CD4-positive, alpha-beta T cell treated with Interleukin-10 for 1 hour (primary cell): ENCODE data around the gene ACTN4.

Experiments
- DNase-seq: peaks from one replicate; pipeline ENCODE4 v3.0.0-alpha.2; 2020

The ACTN4 gene

DNA sequence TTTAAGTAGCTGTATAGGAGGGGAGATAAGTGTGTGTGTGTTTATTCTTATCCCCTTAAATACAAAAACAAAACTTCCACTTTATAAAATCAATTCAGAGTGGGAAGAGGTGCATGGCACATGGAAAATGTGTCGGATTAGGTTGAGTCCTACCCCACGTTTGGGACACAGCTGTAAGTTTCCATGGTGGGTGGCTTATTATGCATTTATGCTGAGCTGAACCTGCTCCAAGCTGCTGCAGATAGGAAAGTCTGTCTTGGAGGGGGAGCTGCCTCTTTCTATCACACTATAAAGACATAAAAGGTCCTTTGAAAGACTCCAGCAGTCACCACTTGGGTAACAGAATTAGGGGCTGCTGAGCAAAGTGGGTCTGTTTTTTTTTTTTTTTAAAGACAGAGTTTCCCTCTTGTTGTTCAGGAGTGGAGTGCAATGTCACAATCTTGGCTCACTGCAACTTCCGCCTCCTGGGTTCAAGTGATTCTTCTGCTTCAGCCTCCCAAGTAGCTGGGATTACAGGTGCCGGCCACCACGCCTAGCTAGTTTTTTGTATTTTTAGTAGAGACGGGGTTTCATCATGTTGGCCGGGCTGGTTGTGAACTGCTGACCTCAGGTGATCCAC lies 15.2 kb downstream of the ACTN4 start:
- DNase-seq, result no peak

DNA sequence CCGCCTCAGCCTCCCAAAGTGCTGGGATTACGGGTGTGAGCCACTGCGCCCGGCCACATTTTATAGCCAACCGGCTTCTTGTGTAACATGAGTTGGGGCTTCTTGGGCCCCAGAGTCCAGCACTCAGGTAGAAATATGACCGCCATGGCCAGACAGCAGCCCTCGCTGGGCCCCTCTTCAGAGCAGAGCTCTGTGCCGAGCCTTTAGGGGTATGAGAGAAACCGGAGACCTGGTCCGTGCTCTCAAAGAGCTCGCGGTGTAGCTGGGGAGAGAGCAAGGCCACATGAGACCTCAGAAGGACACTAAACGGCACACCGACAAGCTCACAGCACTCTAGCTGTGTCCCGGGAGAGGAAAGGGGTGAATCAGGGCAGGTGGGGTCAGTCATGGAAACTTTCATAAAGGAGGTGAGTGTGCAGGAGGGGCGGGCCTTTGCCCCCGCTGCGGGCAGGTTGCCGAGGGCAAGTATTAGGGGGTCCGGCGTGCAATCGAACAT lies 15.8 kb downstream of the ACTN4 start:
- no peak for DNase-seq

DNA sequence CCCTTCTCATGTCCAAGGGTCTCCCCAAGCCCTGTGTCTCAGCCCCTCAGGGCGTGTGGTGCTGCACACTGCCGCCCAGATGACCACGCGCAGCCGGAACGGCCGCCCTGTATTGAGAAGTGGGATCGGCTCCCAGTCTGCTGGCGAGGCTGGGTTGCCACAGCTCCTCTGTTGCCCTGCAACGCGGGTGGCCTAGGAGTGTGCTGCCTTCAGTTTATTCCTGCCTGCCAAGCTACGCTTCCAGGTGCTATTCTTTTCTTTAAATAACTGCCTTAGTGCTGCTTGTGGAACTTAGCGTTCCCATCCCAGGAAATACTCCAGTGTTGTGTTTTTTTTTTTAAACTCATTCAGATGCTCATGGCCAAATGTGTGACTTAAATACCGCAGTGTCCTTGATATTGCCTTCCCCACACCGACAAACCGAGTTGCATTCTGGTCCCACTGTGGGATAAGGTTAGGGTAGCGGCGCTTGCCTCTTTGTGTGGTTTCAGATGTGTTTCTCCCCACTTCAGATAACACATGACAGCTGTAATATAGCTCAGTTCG lies 16.6 kb downstream of the ACTN4 start:
- peak; percentile 45 for DNase-seq

DNA sequence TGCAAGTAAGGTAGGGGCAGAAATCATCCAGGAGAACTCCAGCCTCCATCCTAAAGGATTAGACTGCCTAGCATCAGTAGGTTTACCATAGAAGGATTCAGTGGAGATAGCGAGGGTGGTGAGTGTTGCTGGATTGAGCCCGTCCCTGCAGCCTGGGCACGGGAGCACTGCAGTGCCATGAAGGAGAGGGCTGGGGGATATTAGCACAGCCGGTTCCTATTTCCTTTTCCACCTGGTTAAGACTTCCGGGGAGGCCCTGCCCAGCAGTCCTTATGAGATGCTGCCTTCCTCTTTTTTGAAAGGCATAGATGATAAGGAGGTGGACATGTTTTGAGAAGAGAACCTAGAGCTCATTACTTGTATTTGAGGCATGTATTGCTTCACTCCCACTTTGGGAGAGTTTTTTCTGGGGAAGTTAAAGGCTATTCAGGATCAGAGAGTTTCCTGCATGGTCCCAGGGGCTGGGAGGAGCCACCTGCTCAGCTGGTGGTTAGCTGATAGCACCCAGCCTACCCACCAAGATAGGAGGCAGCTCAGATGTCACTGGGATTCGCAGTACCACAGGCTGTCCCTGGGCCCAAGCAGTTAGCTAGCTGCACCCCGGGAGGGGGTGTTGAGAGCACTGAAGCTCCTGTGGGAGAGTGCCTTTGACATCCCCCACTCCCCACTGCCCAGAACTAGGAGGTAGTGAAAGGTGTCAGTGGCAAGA lies 17.2 kb downstream of the ACTN4 start:
- no peak for DNase-seq

DNA sequence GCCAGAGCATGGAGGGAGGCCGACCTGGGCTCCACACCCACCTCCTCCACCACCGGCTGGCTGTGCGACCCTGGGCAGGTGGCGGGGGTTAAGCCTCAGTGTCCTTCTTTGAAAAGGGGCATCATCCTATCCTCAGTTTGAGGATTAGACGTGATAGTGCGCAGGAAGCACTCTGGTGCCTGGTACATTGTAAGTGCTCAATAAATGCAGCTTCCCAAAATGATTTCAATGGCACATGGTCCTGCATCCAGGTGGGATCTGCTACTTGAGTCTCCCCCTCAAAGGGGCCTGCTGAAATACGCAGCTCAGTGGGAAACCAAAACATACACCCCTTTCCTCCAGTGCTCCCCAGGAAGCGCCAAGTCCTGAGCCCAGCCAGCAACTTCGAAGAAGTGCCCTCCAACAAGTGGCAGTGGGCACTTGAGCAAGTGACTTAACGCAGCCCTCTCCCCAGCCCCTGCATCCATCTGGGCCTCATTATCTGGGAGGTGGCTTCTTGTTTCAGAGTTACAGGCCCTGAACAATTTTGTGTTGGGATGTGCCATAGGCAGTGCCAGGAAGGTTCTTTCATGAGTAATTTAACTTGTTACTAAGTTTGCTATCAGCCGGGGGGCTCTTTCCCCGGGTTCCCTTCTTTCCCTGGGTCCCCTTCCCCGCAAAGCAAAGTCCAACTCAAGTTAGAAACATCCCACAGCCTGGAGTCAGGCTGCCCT lies 17.9 kb downstream of the ACTN4 start:
- DNase-seq, result no peak

DNA sequence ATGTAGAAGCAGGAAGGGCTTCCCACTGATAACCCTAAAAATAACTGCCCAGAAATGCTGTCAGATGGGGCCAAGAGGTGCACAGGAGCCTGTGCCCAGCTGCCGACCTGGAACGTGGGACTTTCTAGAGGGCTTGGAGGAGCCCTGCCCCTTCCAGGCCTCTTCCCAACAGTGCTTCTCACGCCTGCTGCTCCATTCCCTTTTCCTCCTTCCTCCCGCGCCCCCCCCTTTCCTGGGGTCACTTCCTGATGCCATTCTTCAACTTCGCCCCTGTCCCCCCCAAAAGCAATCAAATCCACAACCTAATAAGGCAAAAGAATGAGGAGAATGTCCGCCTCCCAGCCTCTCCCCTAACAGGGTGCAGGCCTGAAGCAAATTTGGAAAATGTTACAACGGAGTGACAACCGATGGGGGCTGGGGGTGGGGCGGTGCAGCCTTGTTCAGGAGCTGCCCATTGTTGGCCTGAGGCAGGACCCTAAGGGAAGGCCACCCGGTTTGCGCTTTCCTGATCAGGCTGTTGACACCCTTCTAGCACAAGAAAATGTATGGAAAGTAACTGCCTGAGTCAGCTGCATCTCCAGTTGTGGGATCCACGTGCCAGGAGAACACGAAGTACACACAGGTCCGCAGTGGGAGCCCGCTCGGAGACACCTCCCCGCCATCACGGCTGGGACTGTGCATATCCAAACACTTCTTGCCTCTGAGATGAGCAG lies 18.7 kb downstream of the ACTN4 start:
- no peak for DNase-seq

DNA sequence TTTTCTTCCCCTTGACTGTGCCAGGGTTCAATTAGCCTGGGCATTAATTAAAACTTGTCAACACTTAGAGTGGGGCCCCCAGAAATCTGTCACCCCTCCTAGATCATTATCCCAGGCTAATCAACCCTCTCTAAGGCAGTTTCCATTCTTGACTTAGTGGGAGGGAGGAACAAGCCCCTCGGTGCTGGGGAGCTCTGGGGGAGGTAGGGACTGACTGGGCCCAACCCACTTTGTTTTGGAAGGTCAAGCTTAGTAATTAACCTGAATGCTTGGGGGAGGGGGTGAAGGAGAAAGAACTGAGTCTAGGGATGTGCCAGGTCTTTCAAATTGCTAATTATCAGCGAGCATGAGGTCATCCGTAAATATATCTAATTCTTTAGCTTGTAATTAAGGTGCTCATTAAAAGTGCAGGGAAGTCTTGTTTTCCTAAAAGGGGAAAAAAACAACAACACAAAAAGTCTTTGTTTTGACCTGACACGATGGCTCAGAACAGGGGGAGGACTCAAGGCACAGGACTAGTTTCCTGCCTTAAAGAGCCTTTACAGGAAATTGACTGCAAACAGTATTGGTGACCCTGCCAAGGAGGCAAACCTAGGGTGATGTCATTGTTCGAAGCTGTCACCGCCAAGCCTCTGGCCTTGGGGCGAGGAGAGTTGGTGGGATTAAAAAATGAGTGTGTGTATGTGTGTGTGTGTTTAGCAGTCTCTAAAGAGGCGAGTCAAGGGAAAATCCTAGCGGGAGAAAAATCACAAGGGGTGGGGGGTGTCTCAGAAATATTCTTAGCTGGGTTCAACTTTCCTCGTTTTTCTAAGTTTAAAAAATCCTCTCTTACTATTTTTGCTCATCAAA lies 19.4 kb downstream of the ACTN4 start:
- DNase-seq, result peak; percentile 70

DNA sequence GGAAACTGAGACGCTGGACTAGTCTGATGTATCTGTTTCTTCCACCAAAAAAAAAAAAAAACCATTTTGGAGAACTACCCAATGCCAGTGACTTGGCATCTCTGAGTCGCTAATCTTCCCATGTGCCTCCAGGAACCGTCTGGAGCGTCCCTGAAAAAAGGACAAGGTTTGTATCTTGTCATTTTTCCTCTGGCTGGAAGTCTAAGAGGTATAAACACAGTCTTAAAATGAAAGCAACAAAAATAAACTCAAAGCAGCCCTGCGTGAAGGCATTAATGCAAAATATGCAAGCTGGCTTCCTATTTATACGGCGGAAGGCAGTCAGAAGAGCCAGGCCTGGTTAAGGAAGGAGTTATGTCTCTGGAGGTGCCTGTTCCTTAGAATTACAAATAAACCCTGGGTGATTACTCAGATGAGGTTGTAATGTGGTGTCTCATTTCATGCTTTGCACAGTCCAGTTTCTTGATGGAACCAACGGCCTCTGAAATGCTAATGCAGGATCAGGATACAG lies 20.3 kb downstream of the ACTN4 start:
- no peak for DNase-seq

DNA sequence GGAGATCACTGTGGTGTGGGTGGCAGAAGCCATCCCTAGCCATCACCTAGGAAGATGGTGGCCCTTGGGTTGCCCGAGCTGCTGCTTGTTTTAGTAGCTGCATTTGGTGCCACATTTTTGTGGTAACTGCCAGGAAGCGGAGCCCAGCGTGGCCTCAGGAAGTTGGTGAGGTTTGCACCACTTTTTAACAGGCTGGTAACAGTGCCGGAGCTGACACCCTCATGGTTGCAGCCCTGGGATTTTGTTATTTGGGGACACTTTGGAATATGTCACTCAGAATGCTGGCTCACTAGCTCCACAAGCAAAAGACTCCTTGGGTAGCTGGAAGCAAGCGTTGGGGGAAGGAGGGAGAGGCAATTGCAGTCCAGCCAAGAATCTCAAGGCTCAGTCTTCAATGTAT lies 22.1 kb downstream of the ACTN4 start:
- DNase-seq, result peak; percentile 58

DNA sequence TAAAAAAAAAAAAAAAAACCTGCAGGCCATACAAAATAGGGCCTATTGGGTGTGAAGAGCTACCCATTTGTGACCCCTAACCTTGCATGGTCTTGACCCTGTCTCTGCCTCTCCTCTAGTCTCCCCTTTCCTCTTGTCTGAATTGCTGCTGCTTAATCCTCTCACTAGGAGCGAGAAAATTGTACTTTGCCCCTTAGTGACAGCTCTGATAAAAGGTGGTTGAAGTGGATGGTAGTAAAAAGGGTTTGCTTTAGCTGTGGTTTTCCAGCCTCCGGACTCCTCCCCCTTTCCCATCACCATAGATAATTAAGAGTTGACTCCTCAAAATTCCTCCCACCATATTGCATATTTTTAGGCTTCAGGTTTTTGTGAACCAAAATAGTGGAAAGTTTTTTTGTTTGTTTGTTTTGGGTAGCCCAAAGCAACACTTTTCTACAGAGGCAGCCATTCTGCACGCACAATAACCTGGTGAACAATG lies 23.5 kb downstream of the ACTN4 start:
- DNase-seq, result no peak

DNA sequence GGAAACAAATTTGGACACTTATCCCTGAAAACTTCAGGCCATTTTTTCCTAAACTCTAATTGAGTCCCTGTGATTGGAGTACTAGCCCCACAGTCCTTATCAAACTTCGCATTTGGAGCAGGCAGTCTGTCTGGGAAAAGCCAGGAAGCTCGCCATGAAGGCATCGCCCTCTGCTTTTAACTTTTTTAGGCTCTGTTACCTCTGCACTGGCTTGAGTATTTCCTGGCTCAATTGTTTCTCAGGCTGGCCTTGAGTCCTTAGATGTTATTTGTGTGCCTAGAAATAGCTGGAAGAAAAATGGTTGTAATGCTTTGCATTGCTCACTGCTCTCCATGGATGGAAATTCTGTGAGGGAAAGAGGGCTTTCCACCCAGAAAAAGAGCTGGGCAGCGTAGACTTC lies 24.2 kb downstream of the ACTN4 start:
- DNase-seq, result no peak

DNA sequence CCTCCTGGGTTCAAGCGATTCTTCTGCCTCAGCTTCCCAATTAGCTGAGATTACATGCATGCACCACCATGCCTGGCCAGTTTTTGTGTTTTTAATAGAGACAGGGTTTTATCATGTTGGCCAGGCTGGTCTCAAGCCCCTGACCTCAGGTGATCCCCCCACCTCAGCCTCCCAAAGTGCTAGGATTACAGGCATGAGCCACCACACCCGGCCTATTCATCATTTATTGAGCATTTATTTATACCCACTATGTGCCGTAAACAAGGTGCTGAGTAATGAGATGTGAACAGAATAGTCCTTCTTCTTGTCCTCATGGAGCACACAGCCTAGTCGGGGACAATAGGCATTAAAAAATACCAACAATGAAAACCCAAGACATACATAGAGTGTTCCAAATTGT lies 25.6 kb downstream of the ACTN4 start:
- no peak for DNase-seq

DNA sequence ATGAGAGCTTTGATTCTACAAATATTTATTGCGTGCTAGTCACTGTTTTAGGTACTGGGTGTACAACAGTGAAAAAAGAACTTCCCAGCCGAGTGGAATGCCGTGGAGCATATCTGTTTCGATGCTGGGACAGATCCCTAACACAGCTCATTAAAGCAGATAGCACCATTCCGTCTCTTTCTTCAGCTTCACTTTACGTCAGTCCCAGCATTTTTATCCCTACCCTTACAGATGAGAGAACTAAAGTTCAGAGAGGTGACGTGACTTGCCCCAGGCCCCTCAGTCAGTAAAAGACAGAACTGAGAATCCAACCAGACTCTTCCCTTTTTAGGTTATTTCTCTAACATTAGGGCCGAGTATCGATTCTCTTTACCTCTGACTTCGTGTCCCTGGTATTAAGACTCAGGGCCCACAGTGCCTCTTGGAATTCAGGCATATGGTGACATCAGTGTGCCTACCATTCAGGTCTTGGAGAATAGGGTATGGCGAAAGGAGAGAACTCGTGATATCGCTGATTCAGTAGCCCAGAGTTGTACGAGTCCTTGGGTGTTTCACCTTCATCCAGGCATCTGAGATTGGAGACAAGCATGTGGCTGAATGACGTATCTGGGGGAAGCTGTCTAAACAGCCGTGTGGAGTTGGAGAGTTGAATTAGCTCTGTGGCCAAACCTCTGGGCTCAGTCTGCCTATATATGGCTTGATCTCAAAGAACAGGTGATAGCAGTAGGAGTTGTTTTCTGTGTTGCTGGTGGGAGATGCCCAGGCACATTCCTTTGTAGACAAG lies 27.1 kb downstream of the ACTN4 start:
- no peak for DNase-seq

DNA sequence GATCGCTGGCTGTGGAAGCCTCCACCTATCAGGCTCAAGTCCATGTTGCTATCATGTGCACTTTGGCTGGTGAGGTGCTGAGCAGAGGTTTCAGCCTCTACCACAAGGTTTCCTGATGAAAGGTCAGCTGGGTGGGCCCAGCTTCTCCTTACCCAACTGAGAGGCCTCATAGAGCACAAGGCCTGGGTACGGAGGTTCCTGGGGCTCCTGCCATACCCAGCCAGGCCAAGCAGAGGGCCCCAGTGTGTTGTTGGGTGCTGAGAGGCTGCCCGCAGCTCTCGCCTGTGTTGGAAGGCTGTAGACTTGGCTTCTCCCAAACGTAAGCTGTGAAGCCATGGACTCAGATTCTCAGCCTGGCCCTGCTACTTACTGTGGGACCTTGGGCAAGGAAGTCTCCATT lies 28.2 kb downstream of the ACTN4 start:
- DNase-seq, result peak; percentile 37

DNA sequence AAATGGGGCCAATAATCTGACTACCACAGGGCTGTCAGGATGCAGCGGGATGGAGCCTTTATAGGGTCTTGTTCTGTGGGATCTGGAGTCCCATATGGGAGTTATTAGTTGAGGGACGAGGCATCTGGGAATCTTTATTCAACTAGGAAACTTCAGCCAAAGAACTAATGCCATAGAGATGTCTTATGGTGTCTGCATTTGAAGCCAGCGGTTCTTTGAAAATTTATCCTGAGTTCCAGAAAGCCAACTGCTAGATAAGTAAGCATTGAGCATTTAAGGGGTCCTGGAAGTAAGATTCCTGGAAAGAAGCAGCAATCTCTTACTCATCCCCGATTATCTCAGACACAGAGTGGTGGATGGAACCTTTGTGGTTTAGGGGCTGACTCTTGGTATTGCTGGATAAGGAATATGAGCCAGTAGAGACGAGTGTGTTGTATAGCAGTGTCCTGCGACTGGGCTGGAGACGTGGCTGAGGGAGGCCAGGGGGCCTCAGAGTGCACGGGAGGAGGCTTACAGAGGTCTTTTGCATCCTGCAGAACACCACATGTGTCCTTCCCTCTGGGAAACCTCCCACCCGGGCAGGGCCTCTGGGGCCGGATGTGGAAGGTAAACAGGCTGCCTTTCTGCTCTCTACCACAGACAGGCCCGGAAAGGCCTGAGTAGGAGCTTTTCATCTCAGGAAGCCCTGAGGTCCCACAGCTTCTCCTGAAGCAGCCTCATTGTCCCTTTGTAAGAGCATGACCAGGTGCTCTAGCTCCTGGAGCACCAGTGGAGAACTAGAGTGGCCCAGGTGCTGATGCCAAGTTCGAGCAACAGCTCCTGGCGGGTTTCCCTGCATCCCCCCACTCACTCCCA lies 28.8 kb downstream of the ACTN4 start:
- no peak for DNase-seq

DNA sequence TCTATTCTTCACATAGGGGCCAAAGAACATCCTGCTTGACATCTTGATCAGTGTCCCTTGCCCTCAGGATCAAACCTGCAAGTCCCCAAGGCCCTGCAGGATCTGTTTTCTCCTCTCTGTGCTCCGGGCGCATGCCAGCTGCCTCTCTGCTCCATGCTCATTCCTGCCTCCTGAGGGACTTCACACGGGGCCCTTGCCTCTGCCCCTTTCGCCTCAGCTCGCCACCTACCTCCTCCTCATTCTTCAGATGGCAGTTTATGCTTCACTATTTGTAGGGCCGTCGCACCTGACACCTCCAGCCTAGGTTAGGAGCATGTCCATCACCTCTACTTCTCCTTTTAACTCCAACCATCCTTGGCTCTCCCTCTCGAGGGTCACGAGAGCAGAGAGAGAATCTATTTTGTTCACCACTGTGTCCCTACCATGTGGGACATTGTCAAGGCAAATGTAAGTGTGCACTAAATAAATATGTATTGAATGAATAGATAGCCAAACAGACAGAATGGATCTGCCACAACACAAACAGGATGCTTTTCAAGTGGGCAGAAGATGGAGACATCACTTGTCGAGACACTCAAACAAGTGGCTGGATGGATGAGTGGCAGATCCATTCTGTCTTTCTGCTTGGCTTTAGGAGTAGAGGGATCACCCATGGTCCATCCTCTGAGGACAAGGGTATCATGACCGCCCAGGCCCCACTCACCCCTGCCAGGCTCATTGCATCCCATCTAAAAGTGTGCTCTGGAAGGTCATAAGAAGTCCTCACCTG lies 29.6 kb downstream of the ACTN4 start:
- DNase-seq, result no peak

DNA sequence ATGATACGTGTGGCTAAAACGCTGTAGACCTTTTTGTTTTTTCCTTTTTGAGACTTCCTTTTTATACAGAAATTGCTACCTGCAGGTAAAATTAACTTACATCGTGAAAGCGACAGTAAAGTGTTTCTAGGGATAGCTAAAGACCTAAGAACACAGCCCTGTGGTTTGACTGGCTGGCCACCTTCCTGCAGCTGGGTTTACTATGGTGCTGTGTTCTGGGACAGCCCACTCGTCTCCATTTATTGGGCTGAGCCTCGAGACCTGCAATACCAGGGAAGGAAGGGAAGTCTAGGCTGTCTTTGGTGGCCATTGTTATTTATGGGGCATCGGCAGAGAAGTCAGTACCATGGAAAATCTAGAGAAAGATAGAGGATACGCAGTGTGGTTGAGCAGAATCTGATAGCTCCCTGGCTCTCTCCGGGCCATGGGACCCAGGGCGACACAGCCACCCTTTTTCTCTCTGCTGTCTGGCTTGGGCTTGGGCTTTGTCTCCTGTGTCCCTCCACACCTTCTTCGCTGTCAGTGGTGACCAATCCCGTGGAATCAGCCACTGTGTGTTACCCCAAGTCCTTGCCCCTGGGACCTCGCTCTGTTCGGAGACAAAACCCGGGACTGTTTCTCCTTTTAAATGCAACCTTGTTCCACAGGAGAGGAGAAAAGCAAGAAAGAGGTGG lies 30.9 kb downstream of the ACTN4 start:
- no peak for DNase-seq

DNA sequence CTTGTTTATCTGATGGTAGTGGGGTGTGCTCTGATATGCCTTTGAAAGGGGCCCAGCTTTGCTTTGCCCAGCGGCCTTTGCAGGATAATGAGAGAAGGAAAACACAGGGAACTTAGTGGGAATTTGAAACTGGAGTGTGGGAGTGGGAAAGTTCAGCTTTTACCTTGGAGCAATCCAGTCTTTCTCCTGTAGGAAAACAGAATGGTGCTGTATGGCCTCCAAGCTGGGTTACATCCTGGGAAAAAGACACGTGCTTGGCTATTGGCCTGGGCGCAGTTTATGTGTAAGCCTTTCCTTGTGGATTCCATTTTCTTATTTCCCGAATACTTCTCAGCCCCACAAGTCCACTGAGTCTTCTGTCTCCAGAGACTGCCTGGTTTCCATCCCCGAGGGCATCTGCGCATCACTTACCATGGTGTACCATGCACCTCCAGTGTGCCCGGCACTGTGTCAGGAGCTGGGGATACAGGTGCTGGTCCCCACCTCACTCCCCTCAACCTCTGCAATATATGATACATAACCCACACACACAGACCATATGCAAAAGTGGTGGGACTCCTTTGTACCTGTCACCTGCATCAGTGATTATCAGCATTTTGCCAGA lies 31.5 kb downstream of the ACTN4 start:
- no peak for DNase-seq
